Measurements from ENCODE around the gene PERM1. TPM values are rescaled to one million over a fixed set of nuclear protein-coding genes. Genes with fewer than 3 reads are reported as not detected.

Gene PERM1
- total and polyA plus RNA-seq, 2 of the 8 experiments (the other 6 are each of a cell fraction or from before 2014, with no cell fraction given), result not detected

DNA sequence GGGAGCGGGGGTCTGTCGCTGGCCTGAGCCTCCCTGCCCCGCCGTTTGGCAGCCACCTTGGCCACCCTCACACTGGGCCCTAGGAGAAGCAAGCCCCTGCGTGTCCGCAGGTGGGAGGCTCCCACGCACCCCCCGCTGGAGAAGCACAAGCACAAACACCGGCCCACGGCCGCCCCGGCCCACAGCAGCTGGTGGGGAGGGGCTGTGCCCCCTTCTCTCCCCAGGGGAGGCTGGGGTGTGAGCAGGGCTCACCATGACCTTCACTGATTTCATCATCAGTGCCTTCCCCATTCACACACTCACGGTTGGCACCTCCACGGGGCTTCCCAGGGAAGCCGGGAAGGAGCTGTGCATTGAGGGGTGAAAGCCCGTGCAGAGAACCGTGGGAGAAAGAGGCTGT is 45.9 kb upstream of the PERM1 start:
- Histone ChIP-seq H3K4me2 (ENCODE audit: insufficient read depth in 1 of 2, low read depth in 2 of 2, low read length in 2 of 2) (no peak overlapping the region), H4K5ac (ENCODE audit: insufficient read length, low read depth, low read length) (no peak overlapping the region), H3K4me3 (ENCODE audit: extremely low read depth in 1 of 4, insufficient read depth in 2 of 4, low read depth in 3 of 4, low read length in 4 of 4) (no peak overlapping the region), H3K79me2 (ENCODE audit: control insufficient read depth in 1 of 2, insufficient read depth in 2 of 2, low read length in 2 of 2) (peaks cover 0 to 8% of the 10 kb centered on the region in 2 experiments; a peak in 1 of 4 replicates), H3K9me3 (ENCODE audit: insufficient read depth in 2 of 2, low read depth in 1 of 2, low read length in 1 of 2) (no peaks in the 10 kb centered on the region), H3K14ac (ENCODE audit: insufficient read length) (no peak overlapping the region), H3K23me2 (ENCODE audit: low read depth, low read length) (peaks cover 3% of the 10 kb centered on the region), H3K23ac (ENCODE audit: insufficient read length) (no peak overlapping the region), H3K4me1 (replicated peaks in 1 of 4; ENCODE audit: control insufficient read depth in 3 of 4, insufficient read depth in 4 of 4, low read length in 3 of 4) (peaks cover 0 to 55% (median 35%) of the 10 kb centered on the region in 4 experiments; a peak in 6 of 7 replicates), H4K91ac (replicated peaks; ENCODE audit: insufficient read length, low read length) (no peak overlapping the region), H2BK20ac (ENCODE audit: low read length) (no peak overlapping the region; the same call in 1 of the 2 replicates), H2BK15ac (ENCODE audit: low read length) (no peak overlapping the region; the same call in 1 of the 2 replicates), H3K27me3 (replicated peaks in 1 of 4; ENCODE audit: control insufficient read depth in 3 of 4, extremely low read depth in 1 of 4, insufficient read depth in 3 of 4, low read length in 3 of 4) (no peaks in the 10 kb centered on the region; a peak in 2 of 7 replicates), H2BK5ac (ENCODE audit: low read depth, low read length) (no peak overlapping the region), H3K4ac (replicated peaks; ENCODE audit: insufficient read length, low read depth, low read length) (no peak overlapping the region), H3K27ac (ENCODE audit: low read depth, low read length) (no peak overlapping the region), H4K8ac (ENCODE audit: extremely low read depth, insufficient read depth, low read length) (peak overlapping the region; percentile 68; the same call in 1 of the 2 replicates), H3K79me1 (ENCODE audit: low read depth, low read length) (peaks cover 13% of the 10 kb centered on the region), H3K56ac (replicated peaks; ENCODE audit: insufficient read length, low read depth, low read length) (no peak overlapping the region), H2BK120ac (replicated peaks; ENCODE audit: low read depth, low read length) (no peak overlapping the region), H2BK12ac (ENCODE audit: low read depth, low read length) (peak overlapping the region; percentile 75; the same call in 1 of the 2 replicates), H4K20me1 (replicated peaks in 1 of 2; ENCODE audit: control insufficient read depth in 1 of 2, insufficient read depth in 2 of 2, low read length in 2 of 2) (peaks cover 4 to 29% of the 10 kb centered on the region in 2 experiments), H3K18ac (ENCODE audit: extremely low read depth, low read length) (no peak overlapping the region), H3K9ac (replicated peaks in 1 of 4; ENCODE audit: extremely low read depth in 1 of 4, low read depth in 3 of 4, low read length in 3 of 4) (no peak overlapping the region), H3K36me3 (ENCODE audit: control insufficient read depth in 2 of 4, insufficient read depth in 4 of 4, low read length in 3 of 4) (peaks cover 0 to 15% (median 5%) of the 10 kb centered on the region in 4 experiments; a peak in 4 of 8 replicates), H2AFZ (ENCODE audit: low read length) (no peak overlapping the region), H2AK5ac (ENCODE audit: low read depth, low read length) (no peak overlapping the region)
- TF ChIP-seq POLR2AphosphoS5 (IDR thresholded peaks at IDR 0.05; ENCODE audit: low read depth, low read length), result no peak
- no peak for TF ChIP-seq CHD2 (IDR thresholded peaks at IDR 0.05; ENCODE audit: low read length)
- no peak for TF ChIP-seq SRF (IDR thresholded peaks at IDR 0.05; ENCODE audit: low read depth, low read length)
- TF ChIP-seq ASH2L (IDR thresholded peaks at IDR 0.05; ENCODE audit: low read length), result no peak
- ChIA-PET POLR2A (ENCODE audit: partially characterized antibody) (interaction anchor here (0.7 to 1.1 kb wide), 4 partner anchors 14 to 54 kb away, joined by 3 to 8 read pairs (median 4); partner anchors contain the start of gene ISG15), CTCF (ENCODE audit: partially characterized antibody) (interaction anchor here (0.7 to 1.6 kb wide), 3 partner anchors 13 to 46 kb away, joined by 3 to 6 read pairs (median 3); partner anchors contain the start of gene PERM1)
- WGBS, 2 experiments (ENCODE audit: extremely low coverage in 1 of 2, insufficient coverage in 1 of 2, insufficient read length in 1 of 2, insufficient replicate concordance in 2 of 2, low coverage in 1 of 2, low lambda C conversion rate in 2 of 2, missing lambda C conversion rate in 1 of 2), result 88% methylated on average over 9 of the region's 17 CpGs; no CpG with 5 or more reads in 1 of the 2 experiments
- no peak for FAIRE-seq
- DNase-seq (ENCODE audit: low read depth in 1 of 2, low spot score in 2 of 2), result no peak
